Right renal pelvis (tissue), 4 donors: ENCODE data around the gene CRLF3. TPM values are rescaled to one million over a fixed set of nuclear protein-coding genes. Genes with fewer than 3 reads are reported as not detected.
"Not testable (repeated sequence)": the region's sequence is repeated elsewhere in the genome, so short reads cannot be mapped to it uniquely, and the experiment has no call there.

Source experiments
- DNase-seq, 4 donors: peaks; one replicate each; pipeline ENCODE4 v3.0.0-alpha.2; 2013; ENCODE audit warnings: low read depth in 4 of 4, low spot score in 3 of 4, missing footprints in 1 of 4
- polyA plus RNA-seq, 4 donors: library from polyadenylated mRNA; unstranded; fragments of 120-200 nt; gene quantifications; one replicate each; pipeline ENCODE4 v1.2.1, GENCODE V29; 2013; ENCODE audit not compliant: insufficient read length in 4 of 4

The CRLF3 gene, protein sequence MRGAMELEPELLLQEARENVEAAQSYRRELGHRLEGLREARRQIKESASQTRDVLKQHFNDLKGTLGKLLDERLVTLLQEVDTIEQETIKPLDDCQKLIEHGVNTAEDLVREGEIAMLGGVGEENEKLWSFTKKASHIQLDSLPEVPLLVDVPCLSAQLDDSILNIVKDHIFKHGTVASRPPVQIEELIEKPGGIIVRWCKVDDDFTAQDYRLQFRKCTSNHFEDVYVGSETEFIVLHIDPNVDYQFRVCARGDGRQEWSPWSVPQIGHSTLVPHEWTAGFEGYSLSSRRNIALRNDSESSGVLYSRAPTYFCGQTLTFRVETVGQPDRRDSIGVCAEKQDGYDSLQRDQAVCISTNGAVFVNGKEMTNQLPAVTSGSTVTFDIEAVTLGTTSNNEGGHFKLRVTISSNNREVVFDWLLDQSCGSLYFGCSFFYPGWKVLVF
- polyA plus RNA-seq, result 10 to 100 TPM; 12.9 to 19.6 (median 14.1) TPM

DNA sequence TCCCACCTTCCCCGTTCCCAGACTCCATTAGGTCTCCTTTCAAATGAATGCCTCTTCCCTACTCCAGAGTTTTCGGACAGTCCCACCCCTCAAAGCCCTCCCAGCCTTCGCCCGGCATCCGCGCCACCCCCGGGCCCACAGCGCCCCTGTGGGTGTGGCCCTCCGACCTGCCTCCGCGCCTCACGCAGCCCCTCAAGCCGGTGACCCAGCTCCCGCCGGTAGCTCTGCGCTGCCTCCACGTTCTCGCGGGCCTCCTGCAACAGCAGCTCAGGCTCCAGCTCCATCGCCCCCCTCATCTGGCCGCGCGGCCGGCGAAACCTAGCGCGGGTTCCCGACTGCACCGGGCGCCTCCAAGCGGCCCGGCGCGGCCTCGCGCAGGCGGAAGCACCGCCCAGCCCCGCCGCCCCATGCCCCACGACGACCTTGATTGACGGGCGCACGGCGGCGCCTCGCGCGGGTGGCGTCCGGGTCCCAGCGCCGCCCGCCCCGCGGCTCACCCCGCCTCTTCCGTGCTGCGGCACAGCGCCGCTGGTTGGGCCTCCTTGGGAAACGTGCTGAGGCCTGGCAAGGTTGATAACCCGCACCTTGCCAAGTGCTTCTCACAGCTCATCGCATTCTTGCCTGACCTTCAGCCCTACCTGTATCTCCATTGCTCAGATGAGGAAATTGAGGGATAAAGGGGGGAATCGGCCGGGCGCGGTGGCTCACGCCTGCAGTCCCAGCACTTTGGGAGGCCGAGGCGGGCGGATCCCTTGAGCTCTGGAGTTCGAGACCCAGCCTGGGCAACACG, at the start of gene CRLF3:
CRLF3 (minus strand) TSS at position 337 of the 790 bp plus-strand sequence; CDS start at position 296, 41 bp downstream.
- peak; percentile 76 to 86 (median 84) for DNase-seq

DNA sequence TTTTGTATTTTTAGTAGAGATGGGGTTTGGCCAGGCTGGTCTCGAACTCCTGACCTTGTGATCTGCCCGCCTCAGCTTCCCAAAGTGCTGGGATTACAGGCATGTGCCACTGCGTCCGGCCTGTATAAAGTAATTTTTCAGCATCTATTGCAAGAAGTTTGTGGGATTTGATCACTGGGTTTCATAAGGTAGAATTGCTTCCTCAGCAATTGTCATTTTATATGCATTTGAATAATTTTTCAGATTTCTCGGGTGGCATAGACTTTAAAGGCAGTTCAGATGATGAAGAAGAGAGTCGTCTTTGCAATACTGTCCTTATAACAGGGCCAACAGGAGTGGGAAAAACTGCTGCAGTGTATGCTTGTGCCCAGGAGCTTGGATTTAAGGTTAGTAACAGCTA, 44.5 kb upstream of the CRLF3 start:
- DNase-seq, result no peak

DNA sequence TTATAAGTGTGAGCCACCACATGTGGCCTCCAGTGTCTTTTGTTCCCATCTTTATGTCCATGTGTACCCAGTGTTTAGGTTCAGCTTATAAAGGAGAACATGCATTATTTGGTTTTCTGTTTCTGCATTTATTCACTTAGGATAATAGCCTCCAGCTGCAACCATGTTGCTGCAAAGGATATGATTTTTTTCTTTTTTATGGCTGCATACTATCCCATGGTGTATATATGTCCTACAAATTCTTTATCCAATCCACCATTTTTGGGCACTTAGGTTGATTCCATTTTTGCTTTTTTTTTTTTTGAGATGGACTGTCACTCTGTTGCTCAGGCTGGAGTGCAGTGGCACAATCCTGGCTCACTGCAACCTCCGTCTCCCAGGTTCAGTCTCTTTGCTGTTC, 40.1 kb upstream of the CRLF3 start:
- DNase-seq, result no peak

DNA sequence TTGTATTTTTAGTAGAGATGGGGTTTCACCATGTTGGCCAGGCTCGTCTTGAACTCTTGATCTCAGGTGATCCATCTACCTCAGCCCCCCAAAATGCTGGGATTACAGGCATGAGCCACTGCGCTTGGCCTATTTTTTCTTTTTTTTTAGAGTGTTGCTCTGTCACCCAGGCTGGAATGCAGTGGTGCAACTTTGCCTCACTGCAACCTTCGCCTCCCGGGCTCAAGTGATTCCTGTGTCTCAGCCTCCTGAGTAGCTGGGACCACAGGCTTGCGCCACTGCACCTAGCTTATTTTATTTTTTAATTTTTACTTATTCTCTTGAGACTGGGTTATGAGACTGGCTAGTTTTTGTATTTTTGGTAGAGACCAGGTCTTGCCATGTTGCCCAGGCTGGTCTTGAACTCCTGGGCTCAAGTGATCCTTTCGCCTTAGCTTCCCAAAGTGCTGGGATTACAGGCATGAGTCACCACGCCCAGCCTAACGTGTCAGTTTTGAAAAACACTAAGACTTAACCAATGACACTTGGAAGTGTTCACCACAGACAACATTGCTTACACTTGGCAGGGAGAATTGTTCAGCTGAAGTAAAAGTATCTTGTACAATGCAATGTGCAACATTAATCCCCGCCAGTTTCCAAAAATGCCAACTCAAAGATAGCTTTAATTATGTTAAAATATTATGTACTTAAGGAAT, 34.2 kb upstream of the CRLF3 start:
- no peak for DNase-seq

DNA sequence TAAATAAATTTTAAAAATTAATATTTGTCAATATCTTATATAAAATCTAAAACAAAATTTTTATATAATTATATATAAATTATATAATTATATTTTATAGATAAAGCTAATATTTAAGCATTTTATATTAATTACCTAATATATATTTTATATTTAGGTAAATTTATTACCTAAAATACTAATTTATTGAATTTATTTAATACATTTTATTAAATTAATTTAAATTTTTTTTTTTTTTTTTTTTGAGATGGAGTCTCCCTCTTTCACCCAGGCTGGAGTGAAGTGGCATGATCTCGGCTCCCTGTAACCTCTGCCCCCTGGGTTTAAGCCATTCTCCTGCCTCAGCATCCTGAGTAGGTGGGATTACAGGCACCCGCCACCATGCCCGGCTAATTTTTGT, 29.7 kb upstream of the CRLF3 start:
- no peak for DNase-seq

DNA sequence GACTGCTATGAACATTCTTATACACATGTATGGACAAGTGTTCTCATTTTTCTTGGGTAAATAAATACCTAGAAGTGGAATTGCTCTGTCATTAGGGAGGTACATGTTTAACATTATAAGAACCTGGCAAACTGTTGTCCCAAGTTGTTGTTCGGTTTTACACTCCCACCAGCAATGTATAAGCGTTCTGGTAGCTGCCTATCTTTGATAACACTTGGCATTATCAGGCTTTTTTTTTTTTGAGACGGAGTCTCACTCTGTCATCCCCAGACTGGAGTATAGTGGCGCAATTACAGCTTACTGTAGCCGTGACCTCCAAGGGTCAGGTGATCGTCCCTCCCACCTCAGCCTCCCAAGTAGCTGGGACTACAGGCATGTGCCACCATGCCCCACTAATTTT, 23.5 kb upstream of the CRLF3 start:
- DNase-seq, result no peak

DNA sequence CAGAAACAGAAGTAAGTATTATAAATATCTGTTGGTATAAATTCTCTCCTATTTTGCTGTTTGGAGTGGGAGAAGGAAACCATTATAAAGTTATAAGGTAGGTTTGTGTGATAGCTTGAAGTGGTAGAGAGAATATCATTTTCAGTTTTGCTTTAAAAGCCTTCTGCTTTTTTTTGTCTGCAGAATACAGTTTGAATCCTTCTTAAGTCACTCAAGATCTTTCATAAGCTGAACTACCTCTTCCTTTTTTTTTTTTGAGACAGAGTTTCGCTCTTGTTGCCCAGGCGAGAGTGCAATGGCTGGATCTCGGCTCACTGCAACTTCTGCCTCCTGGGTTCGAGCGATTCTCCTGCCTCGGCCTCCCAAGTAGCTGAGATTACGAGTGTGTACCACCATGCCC, 16.3 kb upstream of the CRLF3 start:
- no peak for DNase-seq

DNA sequence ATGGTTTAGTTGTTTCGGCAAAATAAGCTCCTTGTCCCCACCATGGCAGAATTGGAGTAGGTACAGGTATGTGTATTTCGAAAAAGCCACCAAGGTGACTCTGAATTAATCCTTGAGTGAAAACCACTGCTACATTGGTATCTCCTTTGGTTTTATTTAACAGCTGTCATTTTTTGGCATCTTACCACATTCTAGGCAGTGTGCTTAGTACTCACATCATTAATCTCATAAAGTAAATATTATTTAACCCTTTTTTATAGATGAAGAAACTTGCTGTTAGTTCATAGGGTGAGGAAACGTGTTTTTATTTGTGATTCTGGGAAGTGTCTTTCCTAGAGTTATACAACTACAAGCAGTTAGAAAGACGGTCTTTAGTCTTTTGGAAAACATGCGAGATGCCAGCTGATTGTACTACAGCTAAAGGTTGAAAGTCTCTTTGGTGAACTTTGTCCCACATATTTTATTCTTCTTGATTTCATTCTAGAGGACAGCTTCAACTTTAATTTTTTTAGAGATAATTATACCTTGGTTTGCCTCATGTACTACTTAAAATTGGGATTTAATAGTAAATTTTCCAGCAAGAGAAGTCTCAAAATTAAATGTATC, 13.8 kb upstream of the CRLF3 start:
- DNase-seq, result no peak

DNA sequence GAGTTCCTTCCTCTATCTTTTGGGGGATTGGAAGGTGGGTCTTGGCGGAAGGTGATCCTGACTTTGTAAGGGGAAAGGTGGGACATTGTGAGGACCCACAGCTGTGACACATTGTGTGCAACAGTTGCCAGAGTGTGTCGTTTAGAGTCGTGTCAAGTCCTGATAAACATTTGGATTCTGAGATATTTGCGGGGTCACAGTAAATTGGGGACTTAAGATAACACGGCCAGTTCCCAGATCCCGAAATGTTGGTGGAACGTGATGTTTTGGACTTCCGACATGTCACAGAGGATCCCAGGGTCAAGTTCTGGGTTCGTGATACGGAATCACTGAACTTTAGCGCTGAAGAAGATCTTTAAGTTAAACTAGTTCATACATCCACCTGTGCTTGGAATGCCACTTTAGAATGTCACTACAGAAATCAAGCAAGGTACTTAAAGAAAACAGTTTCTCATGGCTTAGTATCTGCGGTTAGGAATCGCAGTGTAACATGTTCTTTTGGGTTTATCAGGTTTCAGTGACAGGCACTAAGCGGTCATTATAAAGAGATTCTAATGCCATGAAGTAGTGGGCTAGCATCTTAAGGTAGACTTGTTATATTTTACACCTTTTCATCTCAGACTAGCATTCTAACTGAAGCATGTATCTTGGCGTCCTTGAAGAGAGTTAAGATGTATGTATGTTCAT, 8.1 kb upstream of the CRLF3 start:
- no peak for DNase-seq

DNA sequence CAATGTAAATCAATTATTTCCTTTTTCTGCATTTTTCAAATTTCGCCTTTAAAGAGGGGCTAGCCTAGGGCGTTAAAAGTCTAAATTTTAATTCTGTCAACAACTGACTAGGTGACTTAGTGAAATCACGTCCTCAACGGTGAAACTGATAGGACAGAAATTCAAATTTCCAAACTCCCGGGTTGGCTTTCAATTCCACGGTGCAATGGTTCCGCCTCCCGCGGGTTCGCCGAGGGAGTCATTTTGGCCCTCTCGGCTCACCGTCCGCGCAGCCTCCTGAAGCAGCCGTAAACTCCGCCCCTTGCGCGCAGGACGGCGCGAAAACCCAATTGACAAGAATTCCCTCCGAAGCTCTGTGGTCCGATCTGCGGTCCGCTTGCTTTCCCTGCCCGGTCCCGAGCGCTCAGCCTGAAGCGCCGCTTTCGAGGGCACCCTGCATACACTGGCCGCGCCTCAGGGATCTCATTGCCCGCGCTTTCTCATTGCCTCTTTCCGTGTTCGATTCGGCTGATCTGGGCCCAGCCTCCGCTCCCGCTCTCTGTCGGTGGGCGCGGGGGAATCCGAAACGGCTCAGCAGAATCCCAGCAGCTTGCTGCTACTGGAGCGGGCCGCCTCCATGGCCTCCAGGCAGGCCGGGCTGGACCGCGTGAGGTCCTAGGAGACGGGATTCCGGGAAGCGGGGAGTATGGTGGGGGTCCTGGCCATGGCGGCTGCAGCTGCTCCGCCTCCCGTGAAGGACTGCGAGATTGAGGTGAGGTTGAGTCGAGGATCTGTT, 7.4 kb upstream of the CRLF3 start, which contains the start of gene ATAD5:
ATAD5 (plus strand) TSS at position 304 of the 775 bp plus-strand sequence; CDS start at position 686, 382 bp downstream.
- DNase-seq, result peak; percentile 82 to 88 (median 86)

DNA sequence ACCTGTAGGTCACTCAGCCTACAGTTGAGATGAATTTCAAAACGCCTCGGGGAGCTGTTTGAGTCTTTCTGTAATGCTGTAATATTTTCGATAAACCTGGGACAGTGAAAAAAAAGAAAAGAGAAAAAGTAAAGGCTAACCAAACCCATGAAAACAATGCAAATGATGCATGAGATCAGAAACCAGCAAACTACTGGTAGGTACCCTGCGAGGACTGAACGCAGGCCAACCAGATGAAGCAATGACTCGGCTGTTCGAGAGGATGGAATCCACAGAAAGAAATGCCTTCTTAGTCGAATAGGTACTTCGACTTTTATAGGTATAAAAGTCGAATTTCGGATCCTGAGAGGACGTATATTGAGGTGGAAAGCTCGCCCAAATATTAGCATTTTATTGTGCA, 6.8 kb upstream of the CRLF3 start:
- DNase-seq, result no peak

DNA sequence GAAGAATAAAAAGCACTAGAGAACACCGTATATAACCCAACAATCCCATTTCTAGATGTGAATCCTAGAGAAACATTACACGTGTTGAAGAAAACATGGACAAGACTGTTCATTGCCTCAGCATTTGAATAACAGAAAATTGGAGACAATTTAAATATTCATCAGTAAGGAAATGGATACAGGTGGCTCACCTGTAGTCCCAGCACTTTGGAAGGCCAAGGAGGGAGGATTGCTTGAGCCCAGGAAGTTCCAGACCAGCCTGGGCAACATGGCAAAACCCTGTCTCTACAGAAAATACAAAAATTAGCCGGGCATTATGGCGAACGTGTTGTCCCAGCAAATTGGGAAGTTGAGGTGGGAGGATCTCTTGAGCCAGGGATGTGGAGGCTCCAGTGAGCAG, 4.5 kb upstream of the CRLF3 start:
- DNase-seq, result no peak

DNA sequence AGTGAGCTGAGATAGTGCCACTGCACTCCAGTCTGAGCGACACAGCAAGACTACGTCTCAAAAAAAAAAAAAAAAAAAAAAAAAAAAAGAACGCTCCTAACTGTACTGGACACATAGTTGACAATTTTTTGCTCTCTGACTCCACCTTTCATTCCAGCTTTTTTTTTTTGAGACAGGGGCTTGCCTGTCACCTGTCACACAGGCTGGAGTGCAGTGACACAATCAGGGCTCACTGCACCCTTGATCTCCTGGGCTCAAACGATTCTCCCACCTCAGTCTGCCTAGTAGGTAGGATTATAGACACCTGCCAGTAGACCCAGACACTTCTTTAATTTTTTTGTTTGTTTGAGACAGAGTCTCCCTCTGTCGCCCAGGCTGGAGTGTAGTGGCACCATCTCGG, 2.6 kb upstream of the CRLF3 start:
- DNase-seq, result no peak

DNA sequence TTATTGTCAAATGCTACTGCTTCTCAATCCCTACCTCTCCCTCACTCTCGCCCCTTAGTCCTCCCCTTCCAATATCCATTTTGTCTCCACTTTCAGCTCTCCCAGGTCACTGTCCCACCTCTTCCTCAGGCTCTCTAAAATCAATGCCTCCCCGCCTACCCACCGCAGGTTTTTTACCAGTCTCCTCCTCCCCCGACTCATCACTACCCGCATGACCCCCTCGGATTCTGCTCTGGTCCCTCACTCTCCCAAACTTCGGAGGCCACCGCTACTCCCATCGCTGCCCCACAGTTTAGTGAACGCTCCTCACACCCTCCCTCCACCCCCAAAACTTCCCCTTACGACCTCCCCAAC, 513 bp downstream of the CRLF3 start:
- no peak for DNase-seq

DNA sequence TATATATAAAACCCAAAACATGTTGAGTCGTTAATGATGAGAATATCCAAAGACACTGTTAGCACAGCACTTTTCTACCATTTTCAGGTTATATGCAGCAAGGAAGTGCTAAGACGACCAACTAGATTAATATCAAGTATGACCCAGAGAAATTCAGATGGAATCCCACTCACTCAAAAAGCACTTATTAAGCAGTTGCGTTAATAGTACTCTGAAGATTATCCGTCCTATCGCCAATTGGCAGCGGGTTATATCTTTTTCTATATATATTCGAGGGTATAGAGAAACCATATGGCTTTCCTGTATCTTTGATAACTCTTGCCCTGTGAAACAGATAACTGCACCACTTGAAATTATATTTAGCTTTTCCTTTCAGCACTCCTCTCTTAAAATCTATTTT, 1.1 kb downstream of the CRLF3 start:
- DNase-seq, result no peak

DNA sequence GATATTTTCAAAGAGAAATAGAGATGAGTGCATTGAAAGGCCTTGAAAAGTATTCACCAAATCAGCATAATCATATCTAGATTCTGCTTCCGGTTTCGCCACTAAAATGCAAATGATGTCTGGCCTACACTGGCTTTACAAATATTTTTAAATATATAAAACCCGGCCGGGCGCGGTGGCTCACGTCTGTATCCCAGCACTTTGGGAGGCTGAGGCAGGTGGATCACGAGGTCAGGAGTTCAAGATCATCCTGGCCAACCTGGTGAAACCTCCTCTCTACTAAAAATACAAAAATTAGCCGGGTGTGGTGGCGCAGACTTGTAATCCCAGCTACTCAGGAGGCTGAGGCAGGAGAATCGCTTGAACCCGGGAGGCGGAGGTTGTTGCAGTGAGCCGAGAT, 1.6 kb downstream of the CRLF3 start:
- not testable (repeated sequence) for DNase-seq

DNA sequence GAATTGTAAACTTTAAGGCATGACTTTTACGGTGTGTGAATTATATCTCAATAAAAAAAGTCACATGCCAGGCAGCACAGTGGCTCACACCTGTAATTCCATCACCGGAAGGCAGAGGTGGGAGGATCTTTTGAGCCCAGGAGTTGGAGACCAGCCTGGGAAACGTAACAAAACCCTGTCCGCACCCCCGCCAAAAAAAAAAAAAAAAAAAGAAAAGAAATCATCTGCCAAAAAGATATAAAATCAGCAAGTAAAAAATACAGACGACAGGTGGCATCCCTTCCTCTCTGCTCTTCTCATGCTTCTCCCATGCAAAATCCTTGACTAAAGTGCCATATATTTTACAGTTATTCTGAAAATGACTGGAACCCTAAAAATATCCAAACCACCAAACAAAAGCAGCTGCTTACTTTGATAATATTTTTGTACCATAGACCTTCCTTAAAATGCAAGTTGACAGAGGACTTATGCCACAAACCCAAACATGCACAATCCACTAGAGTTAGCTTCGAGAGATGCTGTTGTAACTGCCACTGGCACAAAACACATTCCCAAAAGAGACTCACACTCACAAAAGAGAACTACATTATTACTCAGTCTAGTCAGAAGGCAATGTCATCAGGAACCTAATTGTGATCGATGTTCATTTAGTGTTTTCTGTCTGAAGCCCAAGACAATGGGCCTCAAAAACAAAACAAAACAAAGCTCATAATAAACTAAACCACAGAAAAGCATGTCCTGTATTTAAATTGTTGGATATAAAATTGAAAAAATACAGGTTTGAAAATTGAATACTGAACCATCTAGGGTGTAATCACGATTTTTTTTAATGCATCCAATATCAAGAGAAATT, 2.4 kb downstream of the CRLF3 start:
- no peak for DNase-seq

DNA sequence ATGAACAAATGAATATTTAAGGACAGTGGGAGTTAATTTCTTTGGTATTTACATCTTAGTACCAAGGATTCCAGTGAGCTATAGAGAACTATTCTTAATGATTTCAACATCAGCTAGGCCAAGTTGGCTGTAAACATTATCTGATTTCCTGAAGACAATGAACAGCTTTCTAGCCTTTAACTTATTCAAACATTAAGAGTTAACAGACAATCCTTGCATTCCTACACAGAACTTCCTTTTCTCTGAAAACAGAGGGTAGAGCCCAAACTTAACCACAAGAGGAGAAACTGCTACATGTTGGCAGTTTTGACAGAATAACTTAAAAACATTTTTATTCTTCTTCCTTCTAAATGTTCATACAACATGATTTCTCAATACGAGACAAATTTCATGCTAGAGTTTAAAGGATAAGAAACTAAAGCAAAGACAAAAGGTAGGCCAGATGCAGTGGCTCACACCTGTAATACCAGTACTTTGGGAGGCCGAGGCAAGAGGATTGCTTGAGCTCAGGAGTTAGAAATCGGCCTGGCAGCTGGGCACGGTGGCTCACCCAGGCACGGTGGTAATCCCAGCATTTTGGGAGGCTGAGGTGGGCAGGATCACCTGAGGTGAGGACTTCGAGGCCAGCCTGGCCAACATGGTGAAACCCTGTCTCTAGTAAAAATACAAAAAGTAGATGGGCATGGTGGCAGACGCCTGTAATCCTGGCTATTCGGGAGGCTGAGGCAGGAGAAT, 4.4 kb downstream of the CRLF3 start:
- DNase-seq, result no peak
